ENCODE data around the gene DSG1. TPM values are rescaled to one million over a fixed set of nuclear protein-coding genes. Genes with fewer than 3 reads are reported as not detected.

DSG1 gene
- polyA plus RNA-seq, 3 donors from 2014 or later = not detected

Other genes starting within 250 kb of the DSG1 start
- gene DSC2, start 215.7 kb upstream of the DSG1 start, polyA plus RNA-seq = not detected
- gene DSC1, start 155.3 kb upstream of the DSG1 start, polyA plus RNA-seq = 1 to 10 TPM in 1 of 3 donors, not detected in 2; 1.5 TPM
- gene DSG4, start 58.6 kb downstream of the DSG1 start, polyA plus RNA-seq = not detected
- gene DSG3, start 129.6 kb downstream of the DSG1 start, polyA plus RNA-seq = not detected
- gene DSG2, start 180.0 kb downstream of the DSG1 start, polyA plus RNA-seq = not detected

All from immature natural killer cell (primary cell).